H1 (cell line): ENCODE measurements around the gene CPSF7. TPM values are rescaled to one million over a fixed set of nuclear protein-coding genes. Genes with fewer than 3 reads are reported as not detected.

ENCODE experiments used
- CTCF ChIA-PET: fragments of 300-600 bp; sonication (Branson Sonifier 250); formaldehyde crosslinking; loops from one replicate; lab custom pipeline; 2021; ENCODE audit not compliant: partially characterized antibody; lab: Charles Lee
- POLR2A ChIA-PET: fragments of 300-600 bp; sonication (Branson Sonifier 250); formaldehyde crosslinking; loops from one replicate; lab custom pipeline; 2021; ENCODE audit warnings: inconsistent platforms; ENCODE audit not compliant: partially characterized antibody; lab: Charles Lee
- DNase-seq, 2 experiments: peaks; one replicate each; pipeline versions ENCODE4 v3.0.0 to v3.0.0-alpha.2; 2010 to 2022; ENCODE audit warnings: low spot score in 2 of 2, low read depth in 1 of 2, mixed read lengths in 1 of 2
- FAIRE-seq: peaks from 2 replicates; lab custom pipeline; 2011; peaks lifted over from hg19 to GRCh38; lab: Jason Lieb, UNC
- H2AFZ ChIP-seq: 2 replicates; pipeline ENCODE4 v1.8.1; 2012; ENCODE audit warnings: low read length, inconsistent platforms
- H2AK5ac ChIP-seq: 2 replicates; pipeline ENCODE4 v1.6.1; 2013; ENCODE audit warnings: low read depth, low read length
- H2BK120ac ChIP-seq: replicated peaks from 2 replicates; pipeline ENCODE3; 2013; ENCODE audit warnings: low read depth, low read length, inconsistent platforms
- H2BK12ac ChIP-seq: 2 replicates; pipeline ENCODE4 v1.6.1; 2013; ENCODE audit warnings: low read depth, low read length
- H2BK15ac ChIP-seq: 2 replicates; pipeline ENCODE4 v1.6.1; 2013; ENCODE audit warnings: low read length
- H2BK20ac ChIP-seq: 2 replicates; pipeline ENCODE4 v1.6.1; 2013; ENCODE audit warnings: low read length
- H2BK5ac ChIP-seq: 2 replicates; pipeline ENCODE4 v1.6.1; 2013; ENCODE audit warnings: low read depth, low read length
- H3K14ac ChIP-seq: 2 replicates; pipeline ENCODE4 v1.6.1; 2013; ENCODE audit warnings: inconsistent platforms; ENCODE audit not compliant: insufficient read length
- H3K18ac ChIP-seq: 2 replicates; pipeline ENCODE4 v1.6.1; 2013; ENCODE audit warnings: low read length; ENCODE audit errors: extremely low read depth
- H3K23ac ChIP-seq: 2 replicates; pipeline ENCODE4 v1.6.1; 2013; ENCODE audit warnings: inconsistent platforms; ENCODE audit not compliant: insufficient read length
- H3K23me2 ChIP-seq: 2 replicates; pipeline ENCODE4 v1.6.1; 2013; ENCODE audit warnings: low read depth, low read length
- H3K27ac ChIP-seq: 2 replicates; pipeline ENCODE4 v1.6.1; 2011; ENCODE audit warnings: low read depth, low read length, inconsistent platforms
- H3K27me3 ChIP-seq, 4 experiments: replicated peaks in 1 of 4; 1 replicate in 1 of 4; 2 replicates in 3 of 4; pipeline versions ENCODE4 v1.6.1 to v1.8.1; 2011 to 2013; ENCODE audit warnings: low read length in 3 of 4, mild to moderate bottlenecking in 3 of 4, inconsistent platforms in 2 of 4, mixed read lengths in 2 of 4, moderate library complexity in 1 of 4; ENCODE audit not compliant: control insufficient read depth in 3 of 4, insufficient read depth in 3 of 4; ENCODE audit errors: extremely low read depth in 1 of 4
- H3K36me3 ChIP-seq, 4 experiments: 2 replicates each; pipeline versions ENCODE4 v1.6.1 to v1.8.1; 2011 to 2013; ENCODE audit warnings: mild to moderate bottlenecking in 4 of 4, low read length in 3 of 4, moderate library complexity in 2 of 4, control low read depth in 1 of 4, inconsistent platforms in 1 of 4; ENCODE audit not compliant: insufficient read depth in 4 of 4, control insufficient read depth in 2 of 4
- H3K4ac ChIP-seq: replicated peaks from 2 replicates; pipeline ENCODE3; 2013; ENCODE audit warnings: low read length, low read depth, mixed read lengths, inconsistent platforms; ENCODE audit not compliant: insufficient read length
- H3K4me1 ChIP-seq, 4 experiments: replicated peaks in 1 of 4; 1 replicate in 1 of 4; 2 replicates in 3 of 4; pipeline versions ENCODE4 v1.6.1 to v1.8.1; 2011 to 2013; ENCODE audit warnings: low read length in 3 of 4, inconsistent platforms in 2 of 4, mixed read lengths in 1 of 4; ENCODE audit not compliant: insufficient read depth in 4 of 4, control insufficient read depth in 3 of 4
- H3K4me2 ChIP-seq, 2 experiments: 2 replicates each; pipeline versions ENCODE4 v1.6.1 to v1.8.1; 2011 to 2013; ENCODE audit warnings: low read depth in 2 of 2, low read length in 2 of 2, control low read depth in 1 of 2, inconsistent platforms in 1 of 2, mild to moderate bottlenecking in 1 of 2; ENCODE audit not compliant: insufficient read depth in 1 of 2
- H3K4me3 ChIP-seq, 4 experiments: fragments of 200-600, 300-600 bp in 1 of 4; sonication (generic), shearing (Covaris generic), sonication (Bioruptor Twin) in 1 of 4; 2 replicates each; pipeline versions ENCODE4 v1.5.1 to v1.8.1; 2011 to 2016; ENCODE audit warnings: low read length in 4 of 4, low read depth in 3 of 4, control low read depth in 2 of 4, inconsistent platforms in 2 of 4, mild to moderate bottlenecking in 2 of 4, mixed read lengths in 1 of 4, moderate library complexity in 1 of 4; ENCODE audit not compliant: insufficient read depth in 2 of 4; ENCODE audit errors: extremely low read depth in 1 of 4
- H3K56ac ChIP-seq: replicated peaks from 2 replicates; pipeline ENCODE3; 2013; ENCODE audit warnings: low read depth, mild to moderate bottlenecking, mixed read lengths, low read length, inconsistent platforms; ENCODE audit not compliant: insufficient read length
- H3K79me1 ChIP-seq: 2 replicates; pipeline ENCODE4 v1.6.1; 2013; ENCODE audit warnings: low read depth, low read length, control low read depth
- H3K79me2 ChIP-seq, 2 experiments: 2 replicates each; pipeline versions ENCODE4 v1.6.1 to v1.8.1; 2012 to 2013; ENCODE audit warnings: low read length in 2 of 2, mild to moderate bottlenecking in 2 of 2, inconsistent platforms in 1 of 2; ENCODE audit not compliant: insufficient read depth in 2 of 2, control insufficient read depth in 1 of 2
- H3K9ac ChIP-seq, 4 experiments: replicated peaks in 1 of 4; 1 replicate in 1 of 4; 2 replicates in 3 of 4; pipeline versions ENCODE4 v1.6.1 to v1.8.1; 2011 to 2013; ENCODE audit warnings: low read depth in 3 of 4, low read length in 3 of 4, control low read depth in 2 of 4, mild to moderate bottlenecking in 2 of 4, moderate library complexity in 2 of 4, inconsistent platforms in 1 of 4; ENCODE audit errors: extremely low read depth in 1 of 4
- H3K9me3 ChIP-seq, 2 experiments: 2 replicates each; pipeline versions ENCODE4 v1.6.1 to v1.8.1; 2012 to 2013; ENCODE audit warnings: mild to moderate bottlenecking in 2 of 2, moderate library complexity in 2 of 2, control low read depth in 1 of 2, inconsistent platforms in 1 of 2, low read depth in 1 of 2, low read length in 1 of 2, mixed read lengths in 1 of 2; ENCODE audit not compliant: insufficient read depth in 2 of 2
- H4K20me1 ChIP-seq, 2 experiments: replicated peaks in 1 of 2; 2 replicates each; pipeline versions ENCODE3 to v1.8.1; 2011 to 2013; ENCODE audit warnings: inconsistent platforms in 2 of 2, low read length in 2 of 2, mild to moderate bottlenecking in 1 of 2; ENCODE audit not compliant: insufficient read depth in 2 of 2, control insufficient read depth in 1 of 2
- H4K5ac ChIP-seq: 2 replicates; pipeline ENCODE4 v1.6.1; 2013; ENCODE audit warnings: low read length, low read depth, mixed read lengths, inconsistent platforms; ENCODE audit not compliant: insufficient read length
- H4K8ac ChIP-seq: 2 replicates; pipeline ENCODE4 v1.8.0; 2013; ENCODE audit warnings: mild to moderate bottlenecking, moderate library complexity, low read length, inconsistent platforms; ENCODE audit not compliant: insufficient read depth; ENCODE audit errors: extremely low read depth
- H4K91ac ChIP-seq: replicated peaks from 2 replicates; pipeline ENCODE3; 2013; ENCODE audit warnings: low read length, mixed read lengths, inconsistent platforms; ENCODE audit not compliant: insufficient read length
- ATF2 ChIP-seq: IDR thresholded peaks from 2 replicates; pipeline ENCODE4 v1.6.1; 2012; ENCODE audit warnings: low read length, inconsistent platforms
- E2F6 ChIP-seq: IDR thresholded peaks from 2 replicates; pipeline ENCODE4 v1.6.1; 2012; ENCODE audit warnings: inconsistent platforms
- EGR1 ChIP-seq: IDR thresholded peaks from 2 replicates; pipeline ENCODE4 v1.6.1; 2011; ENCODE audit warnings: low read depth, low read length, borderline replicate concordance
- EP300 ChIP-seq, 2 experiments: IDR thresholded peaks; 1 replicate in 1 of 2; 2 replicates in 1 of 2; pipeline ENCODE4 v1.6.1; 2011 to 2012; ENCODE audit warnings: low read depth in 2 of 2, low read length in 2 of 2, mild to moderate bottlenecking in 2 of 2, borderline replicate concordance in 1 of 2, inconsistent platforms in 1 of 2, moderate library complexity in 1 of 2
- GTF2F1 ChIP-seq: IDR thresholded peaks from 2 replicates; pipeline ENCODE4 v1.6.1; 2012; ENCODE audit warnings: low read depth, low read length, improper control_type of control experiment, borderline replicate concordance
- KDM4A ChIP-seq: IDR thresholded peaks from one replicate; pipeline ENCODE4 v1.7.1; 2012; ENCODE audit warnings: low read depth, mild to moderate bottlenecking, moderate library complexity, low read length, inconsistent platforms; ENCODE audit not compliant: severe bottlenecking
- NRF1 ChIP-seq: IDR thresholded peaks from 2 replicates; pipeline ENCODE4 v1.6.1; 2011; ENCODE audit warnings: mild to moderate bottlenecking, low read depth, low read length, improper control_type of control experiment
- POU5F1 ChIP-seq: IDR thresholded peaks from 2 replicates; pipeline ENCODE4 v1.6.1; 2011; ENCODE audit warnings: low read depth, mild to moderate bottlenecking, low read length, moderate library complexity
- SIX5 ChIP-seq: IDR thresholded peaks from 2 replicates; pipeline ENCODE4 v1.6.1; 2011; ENCODE audit warnings: mild to moderate bottlenecking, low read depth, low read length
- TBP ChIP-seq: IDR thresholded peaks from 2 replicates; pipeline ENCODE4 v1.6.1; 2011; ENCODE audit warnings: low read depth, low read length, improper control_type of control experiment
- WGBS, 2 experiments: shearing (Covaris generic) in 1 of 2; methylation state at CpG; one replicate each; pipeline versions ENCODE4 v1.1.6 to v1.1.7; 2013 to 2015; ENCODE audit warnings: low lambda C conversion rate in 2 of 2, mixed read lengths in 2 of 2, inconsistent platforms in 1 of 2, low coverage in 1 of 2, missing lambda C conversion rate in 1 of 2; ENCODE audit not compliant: insufficient replicate concordance in 2 of 2, insufficient coverage in 1 of 2, insufficient read length in 1 of 2; ENCODE audit errors: extremely low coverage in 1 of 2, missing lambda C conversion rate in 1 of 2; 5-methylcytosine and 5-hydroxymethylcytosine counted together
- polyA plus RNA-seq, 7 experiments: library from polyadenylated mRNA; depleted of rRNA in 3 of 7; stranded (reverse) in 5 of 7; unstranded in 2 of 7; fragments of >200 nt in 5 of 7; fragments of 200-250 nt in 2 of 7; gene quantifications; 1 replicate in 5 of 7; 2 replicates in 1 of 7; 4 replicates in 1 of 7; pipeline versions ENCODE4 v1.2.1 to v1.2.3, GENCODE V29; 2011 to 2013; ENCODE audit warnings: missing spikeins in 2 of 7, mixed read lengths in 2 of 7
- total RNA-seq: library from RNA; stranded (reverse); fragmentation: NEBNext Ultra II Directional; extraction: Animal tissue kit (Norgen Biotek cat#: 25700); gene quantifications from 2 replicates; pipeline ENCODE4 v1.2.1, GENCODE V29; 2021

The CPSF7 gene
- total and polyA plus RNA-seq, 2 of the 8 experiments (the other 6 are each of a cell fraction or from before 2014, with no cell fraction given), result 95.9 to 122 TPM

DNA sequence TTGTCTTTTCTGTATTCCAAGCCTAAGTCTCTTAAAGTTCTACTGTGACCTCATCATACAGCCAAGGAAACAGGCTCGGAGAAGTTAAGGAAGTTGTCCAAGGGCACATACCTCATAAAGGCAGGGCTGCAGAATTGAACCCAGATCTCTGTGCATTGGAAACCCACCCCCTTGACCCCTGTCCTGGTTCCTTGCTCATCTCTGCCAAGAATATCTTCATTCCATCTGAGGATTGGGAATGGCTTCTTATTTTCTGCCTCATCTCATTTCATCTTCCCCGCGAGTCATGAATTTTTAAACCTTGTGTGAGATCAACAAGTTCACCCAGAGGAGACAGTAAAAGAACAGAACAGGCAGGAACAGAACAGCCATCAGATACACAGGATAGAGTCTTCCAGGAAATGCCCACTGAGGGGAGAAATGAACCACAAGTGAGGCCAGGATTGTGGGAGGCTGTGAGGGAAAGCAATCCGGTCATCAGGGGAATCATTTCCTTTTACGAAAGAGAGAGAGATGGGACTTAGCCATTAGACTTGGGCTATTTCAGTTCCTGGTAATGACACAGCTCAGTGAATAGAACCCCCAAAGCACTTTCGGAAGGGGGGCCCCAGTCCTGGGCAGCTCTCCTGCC is 44.4 kb upstream of the CPSF7 start:
- Histone ChIP-seq H3K23me2 (no peaks in the 10 kb centered on the region), H4K20me1 (peaks cover 0 to 2% of the 10 kb centered on the region in 2 experiments), H2BK15ac (no peak overlapping the region)
- TF ChIP-seq GTF2F1, result no peak
- no peak for TF ChIP-seq KDM4A
- TF ChIP-seq EP300 (IDR thresholded peaks at IDR 0.05; ENCODE audit: borderline replicate concordance in 1 of 2, low read depth in 2 of 2, low read length in 2 of 2), result no peak
- TF ChIP-seq EGR1, result no peak
- TF ChIP-seq ATF2, result no peak
- TF ChIP-seq TBP, result no peak
- no peak for TF ChIP-seq NRF1
- TF ChIP-seq SIX5, result no peak
- no peak for TF ChIP-seq POU5F1
- no peak for TF ChIP-seq E2F6

More for the DNA sequence above, 44.4 kb upstream of the CPSF7 start:
- Histone ChIP-seq H3K18ac (no peak overlapping the region), H4K5ac (no peak overlapping the region), H3K56ac (no peak overlapping the region), H3K4me3 (no peak overlapping the region), H3K27me3 (no peaks in the 10 kb centered on the region), H3K9me3 (no peaks in the 10 kb centered on the region), H3K9ac (no peak overlapping the region), H2BK120ac (no peak overlapping the region), H3K79me2 (no peaks in the 10 kb centered on the region), H3K36me3 (0 out of 8 replicates have a peak, but pooled peaks cover 0 to 4% (median 0%) of the 10 kb centered on the region in 4 experiments), H3K4me1 (peaks cover 0 to 4% (median 0%) of the 10 kb centered on the region in 4 experiments; a peak in 1 of 7 replicates), H3K14ac (no peak overlapping the region), H2BK12ac (no peak overlapping the region), H2AK5ac (no peak overlapping the region), H2AFZ (no peak overlapping the region), H4K91ac (no peak overlapping the region), H3K23ac (no peak overlapping the region), H3K27ac (no peak overlapping the region), H3K79me1 (no peaks in the 10 kb centered on the region), H4K8ac (no peak overlapping the region), H2BK5ac (no peak overlapping the region; the same call in 1 of the 2 replicates), H3K4me2 (no peak overlapping the region), H3K4ac (no peak overlapping the region), H2BK20ac (no peak overlapping the region)
- ChIA-PET CTCF (interaction anchor here (0.9 to 57.8 kb wide), 12 partner anchors 10 to 162 kb away, joined by 3 to 2106 read pairs (median 24); partner anchors contain the start of gene LRRC10B), POLR2A (interaction anchor here (0.6 to 2.3 kb wide), 4 partner anchors 10 to 66 kb away, joined by 3 to 11 read pairs (median 4); no protein-coding TSS in a partner anchor)
- DNase-seq (no peak), FAIRE-seq (no peak)
- 96% methylated on average over 6 of the region's 6 CpGs; no CpG with 5 or more reads in 1 of the 2 experiments for WGBS, 2 experiments
